ENCODE measurements around the gene PAQR9.

The PAQR9 gene

DNA sequence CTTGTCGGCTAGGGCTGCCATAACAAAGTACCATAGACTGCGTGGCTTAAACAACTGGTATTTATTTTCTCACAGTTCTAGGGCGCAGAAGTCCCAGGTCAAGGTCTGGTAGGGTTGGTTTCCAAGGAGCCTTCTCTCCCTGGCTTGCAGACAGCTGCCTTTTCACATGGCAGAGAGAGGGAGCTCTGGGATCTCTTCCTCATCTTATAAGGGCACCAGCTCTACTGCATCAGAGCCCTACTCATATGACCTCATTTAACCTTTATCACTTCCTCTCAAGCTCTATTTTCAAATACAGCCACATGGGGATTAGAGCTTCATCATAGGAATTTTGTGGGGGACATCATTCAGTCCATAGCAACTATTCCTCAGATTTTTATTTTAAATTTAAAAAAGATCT lies 17.6 kb upstream of the PAQR9 start:
- DNase-seq = no peak

GRCh38 chr3:142977399-142977728 lies 13.9 kb upstream of the PAQR9 start:
- no peak for DNase-seq

DNA sequence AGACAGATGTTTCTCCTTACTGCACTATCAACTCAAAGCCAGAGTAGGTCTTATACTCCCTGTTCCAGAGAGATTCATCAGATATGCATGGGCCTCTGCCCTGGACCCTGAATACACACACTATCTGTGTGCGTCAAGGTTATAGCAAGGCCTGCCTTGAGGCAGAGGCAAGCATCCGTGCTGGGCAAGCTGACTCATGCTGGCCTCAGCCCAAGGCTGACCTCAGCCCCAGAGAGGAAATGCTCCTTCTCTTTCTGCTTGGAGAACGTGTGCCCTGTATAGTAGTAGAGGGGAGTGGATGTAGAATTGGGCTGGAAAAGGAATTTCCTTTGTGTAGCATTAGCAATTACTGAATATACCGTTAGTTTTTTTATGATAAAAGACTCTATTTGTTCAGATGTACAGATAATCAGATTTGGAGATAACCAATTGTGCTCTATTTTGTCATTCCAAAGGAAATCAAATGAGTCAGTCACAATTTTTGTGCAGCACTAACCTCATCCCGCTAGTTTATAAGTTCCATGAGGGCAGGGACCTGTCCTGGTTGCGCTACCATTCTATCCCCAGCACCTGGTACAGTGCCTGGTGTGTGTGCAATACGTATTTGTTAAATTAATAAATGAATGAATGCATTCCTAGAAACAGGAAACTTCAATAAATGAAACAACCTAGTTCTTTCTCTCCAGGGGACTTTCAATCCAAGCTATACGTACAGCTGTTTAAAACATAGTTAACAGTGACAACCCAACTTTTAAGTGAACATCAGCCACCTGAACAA lies 13.3 kb upstream of the PAQR9 start:
- no peak for DNase-seq

DNA sequence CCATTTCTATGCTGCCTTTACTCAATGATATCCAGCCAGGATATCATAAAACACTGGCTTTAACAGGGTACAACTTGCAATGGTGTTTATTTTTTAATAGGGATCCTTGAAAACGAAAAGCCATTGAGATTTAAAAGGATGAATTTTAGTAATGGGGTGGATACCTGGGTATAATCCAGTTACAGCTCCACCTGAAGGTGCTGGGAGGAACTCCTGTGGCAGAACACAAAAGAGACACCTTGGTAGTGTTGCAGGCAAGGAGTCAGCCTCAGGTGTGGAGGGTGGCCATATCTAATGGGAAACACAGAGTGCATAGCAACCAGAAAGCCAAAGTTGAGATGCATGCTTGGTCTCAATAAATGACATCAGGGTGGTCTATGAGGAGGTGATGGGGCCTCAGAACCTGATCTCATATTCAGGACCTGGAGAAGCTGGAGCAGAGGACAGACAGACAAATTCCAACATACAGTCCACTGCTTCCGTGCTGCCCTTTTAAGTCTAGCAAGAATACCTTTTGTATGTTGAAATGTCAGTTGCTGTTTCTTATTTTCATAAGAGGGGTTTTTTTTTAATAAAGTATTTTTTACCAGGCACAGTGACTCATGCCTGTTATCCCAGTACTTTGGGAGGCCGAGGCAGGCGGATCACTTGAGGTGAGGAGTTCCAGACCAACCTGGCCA lies 12.0 kb upstream of the PAQR9 start:
- DNase-seq = no peak

DNA sequence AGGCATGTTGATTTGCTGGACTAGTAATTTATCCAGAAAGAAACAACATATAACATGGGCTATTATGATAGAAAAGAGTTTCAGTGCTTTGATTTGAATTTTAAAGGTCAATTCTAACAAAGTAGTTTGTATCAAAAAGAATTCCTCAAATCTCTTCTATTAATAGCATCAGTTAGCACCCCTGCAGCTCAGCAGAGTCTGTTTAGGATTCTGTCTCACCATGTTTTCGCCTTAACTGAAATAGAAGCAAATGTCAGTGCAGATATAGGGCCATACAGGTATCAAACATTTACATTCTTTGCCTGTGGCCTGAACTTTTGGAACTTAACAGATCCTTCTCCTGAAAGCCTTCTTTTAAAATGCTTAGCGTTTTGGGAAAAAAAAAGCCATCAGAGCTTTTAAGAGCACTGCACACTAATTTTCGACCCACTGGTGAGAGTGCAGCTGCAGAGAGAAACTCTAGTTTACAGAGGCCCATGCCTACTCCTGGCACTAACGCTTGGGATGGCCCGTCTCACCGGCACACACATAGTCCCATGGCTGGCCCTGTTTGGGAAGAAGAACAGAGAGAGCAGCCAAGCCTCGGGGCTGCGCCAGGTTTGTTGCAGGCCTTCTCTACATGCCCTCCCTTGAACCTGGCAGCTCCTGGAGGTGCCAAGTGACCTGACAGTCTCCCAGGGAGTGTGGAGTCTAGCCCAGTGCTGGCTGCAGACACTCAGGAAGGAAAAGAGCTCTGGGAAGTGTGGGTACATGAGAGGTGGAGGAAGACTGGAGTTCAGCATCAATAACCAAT lies 9.9 kb upstream of the PAQR9 start:
- no peak for DNase-seq

- no peak for DNase-seq
Measured at GRCh38 chr3:142972092-142972753, 8.7 kb upstream of the PAQR9 start.

GRCh38 chr3:142971431-142971830 lies 8.0 kb upstream of the PAQR9 start:
- no peak for DNase-seq

DNA sequence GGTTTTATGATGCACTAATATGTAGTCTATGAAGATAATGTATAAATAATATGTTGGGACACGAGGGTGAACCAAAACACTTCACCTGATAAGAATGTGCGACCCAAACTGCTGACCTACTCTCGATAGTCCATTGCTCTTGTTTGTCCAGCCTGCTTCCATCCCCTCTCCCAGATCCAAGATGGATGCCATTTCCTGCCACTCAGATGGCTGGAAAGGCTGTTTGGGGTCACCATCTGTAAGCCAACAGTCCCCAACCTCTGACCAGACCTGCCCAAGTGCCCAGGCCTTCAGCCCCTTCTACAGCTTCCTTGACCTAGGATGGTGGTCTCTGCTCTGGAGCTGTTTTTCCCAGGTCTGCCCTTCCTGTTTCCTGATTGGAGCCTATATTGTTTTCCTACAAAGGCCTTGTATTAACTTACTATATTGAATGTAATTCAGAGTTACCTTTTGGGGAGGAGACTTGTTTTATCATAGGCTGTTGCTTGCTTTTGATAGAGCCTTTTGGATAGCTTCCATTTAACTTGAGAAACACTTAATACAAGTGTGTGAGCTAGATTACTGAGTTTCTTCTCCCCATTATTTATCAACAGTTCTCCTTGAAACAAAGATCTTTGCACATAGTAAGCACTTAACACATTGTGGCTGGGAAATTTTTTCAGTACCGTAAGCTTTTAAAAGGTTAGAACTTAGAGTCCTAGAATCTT lies 5.0 kb upstream of the PAQR9 start:
- no peak for DNase-seq

DNA sequence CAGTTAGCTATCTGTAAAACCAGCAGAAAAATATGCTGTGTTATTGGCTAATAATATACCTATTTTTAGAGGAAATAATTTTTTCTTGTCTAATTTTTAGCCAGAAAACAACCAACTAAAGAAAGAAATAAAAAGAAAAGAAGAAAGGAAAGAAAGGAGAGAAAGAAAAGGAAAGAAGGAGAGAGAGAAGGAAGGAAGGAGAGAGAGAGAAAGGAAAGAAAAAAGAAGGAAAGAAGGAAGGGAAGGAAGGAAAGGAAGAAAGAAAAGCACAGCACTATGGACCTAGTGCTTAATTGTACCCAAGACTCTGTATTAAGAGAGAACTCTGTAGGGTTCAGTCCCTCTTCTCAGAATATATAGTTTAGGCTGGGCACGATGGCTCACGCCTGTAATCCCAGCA lies 3.3 kb upstream of the PAQR9 start:
- no peak for DNase-seq

GRCh38 chr3:142965581-142965980 lies 2.1 kb upstream of the PAQR9 start:
- no peak for DNase-seq

DNA sequence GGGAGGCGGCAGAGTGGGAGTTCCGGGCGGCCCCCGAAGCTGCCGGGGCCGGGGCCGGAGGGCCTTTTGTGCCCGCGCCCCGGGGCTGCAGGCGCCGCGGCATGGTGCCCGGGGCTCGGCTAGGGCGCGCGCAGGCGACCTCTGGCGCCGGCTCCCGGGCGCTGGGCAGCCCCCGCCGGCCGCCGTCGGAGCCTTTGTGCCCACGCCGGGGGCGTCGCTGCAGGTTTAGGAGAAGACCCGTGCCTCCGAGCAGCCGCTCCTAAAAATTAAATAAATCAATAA lies 299 bp downstream of the PAQR9 start:
- no peak for DNase-seq

GRCh38 chr3:142962520-142963233 lies 797 bp downstream of the PAQR9 start:
- no peak for DNase-seq

GRCh38 chr3:142962175-142962519 lies 1.3 kb downstream of the PAQR9 start:
- no peak for DNase-seq

DNA sequence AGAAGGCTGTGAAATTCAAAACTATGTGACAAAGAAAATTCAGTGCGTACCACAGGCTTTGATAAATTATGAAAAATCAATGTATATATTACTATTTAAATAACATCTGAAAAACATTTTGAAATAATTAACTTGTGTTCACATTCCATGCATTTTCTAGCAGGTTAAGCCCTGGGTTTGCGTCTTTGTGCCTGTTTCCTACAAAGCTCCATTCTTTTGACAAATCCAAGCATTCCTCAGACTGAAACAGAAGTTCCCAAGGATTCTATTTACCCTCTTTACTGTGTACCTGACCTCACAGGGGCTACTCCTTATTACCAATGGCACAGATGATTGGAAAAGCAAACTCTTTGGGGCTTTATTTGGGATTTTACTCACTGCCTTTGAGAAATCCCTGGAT lies 1.9 kb downstream of the PAQR9 start:
- no peak for DNase-seq

DNA sequence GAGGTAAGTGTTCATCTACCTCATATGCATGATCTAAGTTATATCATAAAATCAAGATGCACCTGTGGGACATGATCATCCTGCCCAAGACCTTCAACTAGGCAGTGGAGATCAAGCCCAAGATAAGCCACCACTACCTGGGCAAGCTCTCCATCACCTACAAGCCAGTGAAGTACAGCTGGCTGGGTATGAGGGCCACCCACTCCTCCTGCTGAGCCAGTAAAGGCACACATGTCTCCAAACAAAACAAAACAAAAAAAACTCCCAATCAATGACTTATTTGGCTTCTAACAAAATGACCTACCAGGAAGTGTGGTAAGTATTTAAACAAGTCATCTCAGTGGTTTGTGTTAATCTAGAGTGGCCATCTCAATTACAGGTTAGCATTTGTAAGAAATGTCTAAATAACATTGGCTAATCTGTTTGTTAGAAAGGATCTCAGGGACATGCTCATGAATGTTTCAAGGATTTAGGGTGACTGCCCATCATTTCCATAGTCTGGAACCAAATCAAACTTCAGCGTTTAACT lies 3.1 kb downstream of the PAQR9 start:
- DNase-seq = no peak

DNA sequence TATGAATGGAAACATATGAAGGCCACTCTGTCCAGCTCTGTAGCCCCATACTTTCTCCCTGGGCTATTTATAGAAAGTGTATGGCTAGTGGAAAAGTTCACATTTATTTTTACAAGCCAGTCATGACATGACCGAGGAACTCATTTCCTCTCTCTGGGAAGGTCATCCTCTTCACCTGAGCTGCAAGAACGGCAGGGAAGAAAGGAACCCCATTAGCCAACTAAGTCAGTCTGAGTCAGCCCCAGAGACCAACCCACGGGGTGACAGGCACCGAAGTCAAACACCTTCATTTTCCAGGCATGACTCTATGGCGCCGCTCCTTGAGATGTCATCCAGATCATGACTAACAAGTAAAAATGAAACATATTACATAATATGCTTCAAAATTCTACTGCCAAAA lies 4.8 kb downstream of the PAQR9 start:
- peak; percentile 47 for DNase-seq

GRCh38 chr3:142953443-142953842 lies 10.0 kb downstream of the PAQR9 start:
- DNase-seq = no peak

GRCh38 chr3:142952272-142953193 lies 10.9 kb downstream of the PAQR9 start:
- DNase-seq = no peak

- no peak for DNase-seq
Measured at GRCh38 chr3:142951794-142952193, 11.7 kb downstream of the PAQR9 start.

DNA sequence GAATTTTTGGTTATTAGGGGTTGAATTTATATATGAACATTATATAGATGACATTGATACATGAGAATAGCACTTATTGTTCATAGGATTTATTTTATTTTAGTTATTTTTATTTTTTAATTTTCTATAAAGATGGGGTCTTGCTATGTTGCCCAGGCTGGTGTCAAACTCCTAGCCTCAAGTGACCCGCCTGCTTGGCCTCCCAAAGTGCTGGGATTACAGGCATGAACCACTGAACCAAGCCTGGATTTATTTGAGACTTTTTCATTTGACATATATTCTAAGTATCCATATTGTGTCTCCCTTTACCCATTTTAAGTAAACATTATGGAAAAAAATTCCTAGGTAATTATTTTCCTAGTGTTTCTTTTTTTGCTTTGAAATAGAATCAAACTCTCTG lies 12.5 kb downstream of the PAQR9 start:
- DNase-seq = no peak

Measured in activated CD4-positive, alpha-beta T cell treated with anti-CD3 and anti-CD28 coated beads, Interleukin-2, amount 50 U/mL, for 16 hours (primary cell).